Fibroblast of lung (primary cell): ENCODE data around the gene APBB2.

Experiments
- CTCF ChIP-seq, 2 donors: IDR thresholded peaks in 1 of 2; conservative IDR thresholded peaks in 1 of 2; 1 replicate in 1 of 2; 2 replicates in 1 of 2; pipeline ENCODE4 v1.5.1; 2011 to 2012; ENCODE audit warnings: low read length in 2 of 2, control low read depth in 1 of 2, inconsistent platforms in 1 of 2, low read depth in 1 of 2, mild to moderate bottlenecking in 1 of 2
- EZH2 ChIP-seq: IDR thresholded peaks from 2 replicates; pipeline ENCODE4 v1.5.1; 2012; ENCODE audit warnings: low read length, control low read depth, mild to moderate bottlenecking; ENCODE audit errors: missing control alignments

GRCh38 chr4:41133454-41134018 lies 80.8 kb downstream of the APBB2 start:
- TF ChIP-seq CTCF (conservative IDR thresholded peaks at IDR 0.05 in 1 of 2, IDR thresholded peaks at IDR 0.05 in 1 of 2; ENCODE audit: low read depth in 1 of 2, low read length in 2 of 2): no peak
- no peak for TF ChIP-seq EZH2
